ENCODE measurements around the gene IAH1.

DNA sequence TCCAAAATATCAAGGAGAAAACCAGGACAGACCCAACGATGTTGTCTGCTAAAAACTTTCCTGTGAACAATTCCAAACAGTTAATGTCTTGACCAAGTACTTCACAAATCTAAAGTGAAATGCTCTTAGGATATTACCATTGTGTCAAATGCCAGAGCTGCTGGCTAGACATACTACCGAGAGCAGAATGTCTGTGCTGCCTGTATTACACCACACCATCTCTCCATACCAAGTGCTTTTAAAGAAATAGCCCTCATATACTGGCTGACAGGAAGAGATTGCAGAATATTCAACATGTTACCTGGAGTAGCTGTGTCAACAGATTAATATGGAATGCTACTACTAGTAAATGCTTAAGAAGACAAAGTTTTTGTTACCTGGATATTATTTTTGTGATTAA, 18.6 kb downstream of the IAH1 start:
- no peak for TF ChIP-seq CTCF (IDR thresholded peaks at IDR 0.05; ENCODE audit: insufficient read depth, low read length, poor library complexity, severe bottlenecking)
- TF ChIP-seq EZH2phosphoT487 (conservative IDR thresholded peaks at IDR 0.05; ENCODE audit: low read length), result no peak
